Measurements from ENCODE around the gene MBD3.
A peak's percentile ranks its signal among the peaks of the same experiment; 100 is the strongest.

MBD3 gene

DNA sequence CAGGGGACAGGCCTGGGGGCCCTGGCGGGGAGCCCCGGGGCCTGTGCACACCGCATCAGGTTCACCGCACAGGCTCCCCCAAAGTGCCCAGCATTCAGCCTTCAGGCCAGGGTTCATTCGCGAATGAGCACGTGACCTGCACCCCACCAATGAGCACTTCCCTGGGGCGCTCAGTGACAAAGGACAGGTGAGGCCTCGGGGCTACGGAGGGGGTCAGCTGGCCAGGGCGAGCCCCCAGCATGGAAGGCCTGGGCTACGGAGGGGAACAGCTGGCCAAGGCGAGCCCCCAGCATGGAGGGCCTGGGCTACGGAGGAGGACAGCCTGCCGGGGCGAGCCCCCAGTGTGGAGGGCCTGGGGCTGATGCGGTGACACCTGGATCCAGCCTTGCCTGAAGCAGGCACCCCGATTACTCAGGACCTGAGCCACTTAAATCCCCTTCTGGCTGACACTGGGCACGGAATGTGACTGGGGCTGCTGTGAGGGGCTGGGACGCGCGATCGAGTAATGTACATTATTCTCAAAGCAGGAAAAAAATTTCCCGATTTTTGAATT, 36.7 kb upstream of the MBD3 start:
- Histone ChIP-seq H3K27ac (no peak overlapping the region), H3K9me3 (ENCODE audit: severe bottlenecking) (no peaks in the 10 kb centered on the region), H3K27me3 (ENCODE audit: insufficient read depth, low read depth, severe bottlenecking) (no peaks in the 10 kb centered on the region), H3K36me3 (peaks cover 62% of the 10 kb centered on the region), H3K4me3 (ENCODE audit: low read depth, low read length) (no peak overlapping the region)
- DNase-seq: no peak
- TF ChIP-seq, protein P1, sequence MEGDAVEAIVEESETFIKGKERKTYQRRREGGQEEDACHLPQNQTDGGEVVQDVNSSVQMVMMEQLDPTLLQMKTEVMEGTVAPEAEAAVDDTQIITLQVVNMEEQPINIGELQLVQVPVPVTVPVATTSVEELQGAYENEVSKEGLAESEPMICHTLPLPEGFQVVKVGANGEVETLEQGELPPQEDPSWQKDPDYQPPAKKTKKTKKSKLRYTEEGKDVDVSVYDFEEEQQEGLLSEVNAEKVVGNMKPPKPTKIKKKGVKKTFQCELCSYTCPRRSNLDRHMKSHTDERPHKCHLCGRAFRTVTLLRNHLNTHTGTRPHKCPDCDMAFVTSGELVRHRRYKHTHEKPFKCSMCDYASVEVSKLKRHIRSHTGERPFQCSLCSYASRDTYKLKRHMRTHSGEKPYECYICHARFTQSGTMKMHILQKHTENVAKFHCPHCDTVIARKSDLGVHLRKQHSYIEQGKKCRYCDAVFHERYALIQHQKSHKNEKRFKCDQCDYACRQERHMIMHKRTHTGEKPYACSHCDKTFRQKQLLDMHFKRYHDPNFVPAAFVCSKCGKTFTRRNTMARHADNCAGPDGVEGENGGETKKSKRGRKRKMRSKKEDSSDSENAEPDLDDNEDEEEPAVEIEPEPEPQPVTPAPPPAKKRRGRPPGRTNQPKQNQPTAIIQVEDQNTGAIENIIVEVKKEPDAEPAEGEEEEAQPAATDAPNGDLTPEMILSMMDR (IDR thresholded peaks at IDR 0.05; ENCODE audit: low read depth, low read length): no peak

DNA sequence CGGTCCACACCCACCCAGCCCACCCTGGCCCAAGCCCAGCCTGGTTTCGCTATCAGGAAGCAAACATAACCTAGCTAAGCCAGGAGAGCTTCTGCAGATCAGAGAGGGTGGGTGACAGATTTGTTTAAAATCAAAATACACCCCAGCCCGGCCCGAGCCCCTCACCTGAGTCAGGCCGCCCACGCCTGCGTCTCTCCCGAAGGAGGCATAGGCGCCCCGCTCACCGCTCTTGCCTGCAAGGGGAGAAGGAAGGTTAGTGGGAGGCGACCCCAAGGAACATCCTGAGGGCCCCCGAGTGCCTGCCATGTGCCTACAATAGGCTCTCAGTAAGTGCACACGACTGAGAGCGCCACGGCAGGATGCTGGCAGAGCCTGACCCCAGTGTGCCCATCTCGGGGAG, 34.5 kb upstream of the MBD3 start:
- TF ChIP-seq, protein P1 (IDR thresholded peaks at IDR 0.05; ENCODE audit: low read depth, low read length): no peak
- H3K9me3 ChIP-seq (ENCODE audit: severe bottlenecking): no peaks in the 10 kb centered on the region
- no peak overlapping the region for H3K4me3 ChIP-seq (ENCODE audit: low read depth, low read length)
- H3K27ac ChIP-seq: no peak overlapping the region
- peaks cover 60% of the 10 kb centered on the region for H3K36me3 ChIP-seq
- DNase-seq: no peak
- H3K27me3 ChIP-seq (ENCODE audit: insufficient read depth, low read depth, severe bottlenecking): no peaks in the 10 kb centered on the region

DNA sequence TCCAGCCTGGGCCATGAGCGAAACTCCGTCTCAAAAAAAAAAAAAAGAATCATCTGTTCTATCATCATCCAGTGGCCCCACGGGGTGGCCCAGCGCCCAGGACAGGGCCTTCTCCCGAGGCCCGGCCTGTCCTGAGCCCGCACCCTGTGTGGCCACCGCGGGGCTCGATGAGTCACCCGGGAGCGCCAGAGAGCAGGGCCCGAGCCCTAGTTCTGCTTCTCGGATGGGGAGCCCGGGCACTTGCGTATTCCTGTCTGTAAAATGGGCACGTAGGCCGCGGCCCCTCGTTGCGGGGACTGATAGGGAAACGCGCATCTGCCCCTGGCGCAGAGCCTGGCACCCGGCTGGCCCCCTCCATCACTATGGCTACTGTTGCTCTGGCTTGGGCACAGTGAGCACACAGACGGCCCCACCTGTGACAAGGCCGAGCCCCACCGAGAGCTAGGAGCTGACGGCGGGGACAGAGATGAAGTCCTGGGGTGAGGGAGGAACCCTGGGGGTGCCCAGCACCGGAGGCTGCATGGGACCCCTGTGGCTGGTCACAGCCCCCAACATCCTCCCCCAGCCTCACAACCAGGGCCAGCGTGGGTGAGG, 33.8 kb upstream of the MBD3 start:
- DNase-seq: no peak
- Histone ChIP-seq H3K27ac (no peak overlapping the region), H3K9me3 (ENCODE audit: severe bottlenecking) (no peaks in the 10 kb centered on the region), H3K4me3 (ENCODE audit: low read depth, low read length) (no peak overlapping the region), H3K36me3 (peaks cover 59% of the 10 kb centered on the region), H3K27me3 (ENCODE audit: insufficient read depth, low read depth, severe bottlenecking) (no peaks in the 10 kb centered on the region)
- TF ChIP-seq, protein P1 (IDR thresholded peaks at IDR 0.05; ENCODE audit: low read depth, low read length): no peak

DNA sequence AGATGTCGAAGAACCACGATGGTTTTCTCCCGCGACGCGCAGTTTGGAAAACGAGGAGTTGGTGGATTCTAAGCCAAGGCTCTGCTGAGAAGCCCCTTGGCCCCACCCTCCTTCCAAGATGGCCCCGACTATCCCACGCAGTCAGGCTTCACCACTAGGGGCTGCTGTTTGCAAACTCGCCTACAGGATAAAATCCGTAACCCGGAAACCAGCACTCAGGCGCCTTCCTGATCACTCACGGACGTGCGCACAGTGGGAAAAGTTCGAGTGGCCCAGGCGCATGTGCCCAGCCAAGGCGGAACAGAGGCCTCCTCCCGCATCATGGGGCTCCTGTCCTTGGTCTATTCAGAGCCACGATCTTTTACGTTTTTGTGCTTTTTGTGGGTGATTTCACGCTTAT, 31.8 kb upstream of the MBD3 start:
- H3K27ac ChIP-seq: 0 out of 2 replicates have a peak overlapping the region, but pooled peaks have one; percentile 8
- peaks cover 63% of the 10 kb centered on the region for H3K36me3 ChIP-seq
- H3K9me3 ChIP-seq (ENCODE audit: severe bottlenecking): no peaks in the 10 kb centered on the region
- TF ChIP-seq, protein P1 (IDR thresholded peaks at IDR 0.05; ENCODE audit: low read depth, low read length): peak; percentile 96
- peak; percentile 88 for DNase-seq
- H3K27me3 ChIP-seq (ENCODE audit: insufficient read depth, low read depth, severe bottlenecking): no peaks in the 10 kb centered on the region
- no peak overlapping the region for H3K4me3 ChIP-seq (ENCODE audit: low read depth, low read length)

DNA sequence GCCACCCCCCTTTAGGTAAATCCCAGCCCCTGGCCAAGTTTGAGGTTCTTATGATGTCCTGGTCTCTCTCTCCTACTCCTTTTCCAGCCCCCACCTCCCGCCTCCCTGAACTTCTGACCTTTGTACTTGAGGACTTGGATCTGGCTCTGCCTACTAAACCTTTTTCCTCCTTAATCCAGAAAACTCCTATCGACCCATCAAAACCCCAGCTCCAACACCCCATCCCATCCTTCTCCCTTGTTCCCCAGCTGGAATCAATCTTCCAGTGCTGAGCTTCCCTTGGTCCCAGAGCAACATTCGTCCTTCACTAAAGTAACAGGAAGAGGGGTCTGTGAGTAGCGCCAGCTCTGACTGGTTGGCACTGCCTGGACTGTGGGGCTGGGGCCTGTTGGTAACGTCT, 29.9 kb upstream of the MBD3 start:
- no peak for DNase-seq
- H3K27ac ChIP-seq: no peak overlapping the region
- H3K27me3 ChIP-seq (ENCODE audit: insufficient read depth, low read depth, severe bottlenecking): no peaks in the 10 kb centered on the region
- peaks cover 81% of the 10 kb centered on the region for H3K36me3 ChIP-seq
- no peak overlapping the region for H3K4me3 ChIP-seq (ENCODE audit: low read depth, low read length)
- no peaks in the 10 kb centered on the region for H3K9me3 ChIP-seq (ENCODE audit: severe bottlenecking)
- TF ChIP-seq, protein P1 (IDR thresholded peaks at IDR 0.05; ENCODE audit: low read depth, low read length): no peak

DNA sequence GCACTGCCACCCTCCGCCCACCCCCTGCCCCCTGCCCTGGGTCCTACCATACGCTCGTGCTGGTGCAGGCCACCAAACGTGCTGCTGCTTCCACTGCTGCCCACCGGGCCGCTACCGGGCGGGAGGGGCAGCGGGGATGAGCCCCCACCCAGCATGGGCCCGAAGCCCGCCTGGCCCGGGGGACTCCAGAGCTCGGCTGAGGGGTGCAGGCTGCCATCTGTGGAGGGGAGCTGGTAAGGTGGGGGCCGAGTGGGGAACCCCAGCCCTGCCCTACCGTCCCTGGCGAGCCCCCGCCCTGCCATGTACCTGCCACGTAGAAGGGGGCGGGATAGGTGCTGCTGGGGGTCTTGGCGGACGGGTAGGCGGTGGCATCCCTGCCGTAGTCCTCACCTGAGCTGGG, 29.3 kb upstream of the MBD3 start:
- TF ChIP-seq, protein P1 (IDR thresholded peaks at IDR 0.05; ENCODE audit: low read depth, low read length): no peak
- H3K36me3 ChIP-seq: peaks cover 83% of the 10 kb centered on the region
- H3K27ac ChIP-seq: no peak overlapping the region

More for the DNA sequence above, 29.3 kb upstream of the MBD3 start:
- no peak for DNase-seq
- Histone ChIP-seq H3K9me3 (ENCODE audit: severe bottlenecking) (no peaks in the 10 kb centered on the region), H3K4me3 (ENCODE audit: low read depth, low read length) (no peak overlapping the region), H3K27me3 (ENCODE audit: insufficient read depth, low read depth, severe bottlenecking) (no peaks in the 10 kb centered on the region)

Data from WERI-Rb-1 (cell line).